AG09309 (cell line): ENCODE measurements around the gene CEMIP.

ENCODE experiments used
- DNase-seq: peaks from one replicate; pipeline ENCODE4 v3.0.0-alpha.2; 2010; ENCODE audit warnings: low read depth
- H3K4me3 ChIP-seq: 2 replicates; pipeline ENCODE4 v1.5.1; 2011; ENCODE audit warnings: mild to moderate bottlenecking, low read depth, low read length, moderate library complexity; ENCODE audit not compliant: control insufficient read depth
- TF ChIP-seq, protein P1 (sequence below): IDR thresholded peaks from 2 replicates; pipeline ENCODE4 v1.5.1; 2011; ENCODE audit warnings: mild to moderate bottlenecking, low read depth, low read length, inconsistent platforms; ENCODE audit not compliant: insufficient read depth, control insufficient read depth; ENCODE audit errors: missing control alignments

CEMIP gene

DNA sequence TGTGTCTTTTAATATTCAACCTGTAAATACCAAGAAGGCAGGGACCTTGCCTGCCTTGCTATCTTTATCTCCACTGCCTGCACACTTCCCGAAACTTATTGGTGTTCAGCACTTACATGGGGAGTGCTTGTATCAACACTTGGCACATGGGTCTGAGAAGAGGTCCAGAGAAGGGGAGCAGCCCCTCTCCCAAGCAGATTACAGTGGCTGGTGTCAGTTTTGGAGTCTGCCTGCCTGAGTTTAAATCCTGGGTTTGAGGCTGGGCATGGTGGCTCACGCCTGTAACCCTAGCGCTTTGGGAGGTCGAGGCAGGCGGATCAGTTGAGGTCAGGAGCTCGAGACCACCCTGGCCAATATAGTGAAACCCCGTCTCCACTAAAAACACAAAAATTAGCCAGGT, 190.1 kb downstream of the CEMIP start:
- DNase-seq = no peak

DNA sequence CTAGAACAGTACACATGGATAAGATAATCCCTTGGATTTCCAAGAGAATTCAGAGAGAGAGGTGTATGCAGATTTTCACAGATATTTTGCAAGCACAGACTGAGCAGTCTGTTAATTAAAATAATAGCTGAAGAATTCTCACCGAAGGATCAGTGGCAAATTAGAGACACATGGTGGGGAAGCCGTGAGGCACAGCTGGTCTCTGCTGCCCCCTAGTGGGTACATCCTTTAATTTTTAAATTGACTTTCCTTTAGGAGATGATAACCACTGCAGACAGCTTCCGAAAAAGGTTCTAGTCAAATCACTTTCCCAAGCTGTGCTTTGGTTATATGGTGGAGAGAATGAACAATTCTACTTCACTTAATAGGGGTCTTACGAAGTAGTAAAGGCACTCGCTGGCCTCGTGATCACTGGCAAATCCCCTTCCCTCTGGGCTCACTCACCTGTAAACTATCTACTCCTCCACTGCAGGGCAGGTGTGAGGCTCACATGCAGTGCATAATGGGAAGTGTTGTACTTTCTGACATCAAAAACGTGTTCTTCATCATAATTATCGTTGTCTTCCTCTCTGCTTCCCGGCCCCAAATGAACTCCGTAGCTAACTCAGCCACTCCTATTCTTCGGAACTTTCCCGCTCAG, 191.0 kb downstream of the CEMIP start:
- TF ChIP-seq, protein P1, sequence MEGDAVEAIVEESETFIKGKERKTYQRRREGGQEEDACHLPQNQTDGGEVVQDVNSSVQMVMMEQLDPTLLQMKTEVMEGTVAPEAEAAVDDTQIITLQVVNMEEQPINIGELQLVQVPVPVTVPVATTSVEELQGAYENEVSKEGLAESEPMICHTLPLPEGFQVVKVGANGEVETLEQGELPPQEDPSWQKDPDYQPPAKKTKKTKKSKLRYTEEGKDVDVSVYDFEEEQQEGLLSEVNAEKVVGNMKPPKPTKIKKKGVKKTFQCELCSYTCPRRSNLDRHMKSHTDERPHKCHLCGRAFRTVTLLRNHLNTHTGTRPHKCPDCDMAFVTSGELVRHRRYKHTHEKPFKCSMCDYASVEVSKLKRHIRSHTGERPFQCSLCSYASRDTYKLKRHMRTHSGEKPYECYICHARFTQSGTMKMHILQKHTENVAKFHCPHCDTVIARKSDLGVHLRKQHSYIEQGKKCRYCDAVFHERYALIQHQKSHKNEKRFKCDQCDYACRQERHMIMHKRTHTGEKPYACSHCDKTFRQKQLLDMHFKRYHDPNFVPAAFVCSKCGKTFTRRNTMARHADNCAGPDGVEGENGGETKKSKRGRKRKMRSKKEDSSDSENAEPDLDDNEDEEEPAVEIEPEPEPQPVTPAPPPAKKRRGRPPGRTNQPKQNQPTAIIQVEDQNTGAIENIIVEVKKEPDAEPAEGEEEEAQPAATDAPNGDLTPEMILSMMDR = peak; percentile 75
- no peak for DNase-seq
- no peak overlapping the region for H3K4me3 ChIP-seq

More for the DNA sequence above, 190.1 kb downstream of the CEMIP start:
- TF ChIP-seq, protein P1 = no peak
- no peak overlapping the region for H3K4me3 ChIP-seq

GRCh38 chr15:80970658-80971057, 191.5 kb downstream of the CEMIP start:
- H3K4me3 ChIP-seq = no peak overlapping the region
- TF ChIP-seq, protein P1 = no peak
- DNase-seq = no peak

GRCh38 chr15:80971143-80971542, 192.0 kb downstream of the CEMIP start:
- no peak overlapping the region for H3K4me3 ChIP-seq
- TF ChIP-seq, protein P1 = no peak
- no peak for DNase-seq

- no peak overlapping the region for H3K4me3 ChIP-seq
- DNase-seq = no peak
- TF ChIP-seq, protein P1 = no peak
Measured at GRCh38 chr15:80972276-80972675, 193.1 kb downstream of the CEMIP start.

GRCh38 chr15:80974914-80975313, 195.7 kb downstream of the CEMIP start:
- no peak overlapping the region for H3K4me3 ChIP-seq
- TF ChIP-seq, protein P1 = no peak
- no peak for DNase-seq
